GM12873 (cell line): ENCODE results near the gene SPAG16.

Source experiments
- TF ChIP-seq, protein P1 (sequence below): IDR thresholded peaks from 2 replicates; pipeline ENCODE4 v1.5.1; 2012; ENCODE audit warnings: low read depth, mild to moderate bottlenecking, moderate library complexity, low read length, control low read depth; ENCODE audit not compliant: insufficient read depth; ENCODE audit errors: missing control alignments

Gene SPAG16

DNA sequence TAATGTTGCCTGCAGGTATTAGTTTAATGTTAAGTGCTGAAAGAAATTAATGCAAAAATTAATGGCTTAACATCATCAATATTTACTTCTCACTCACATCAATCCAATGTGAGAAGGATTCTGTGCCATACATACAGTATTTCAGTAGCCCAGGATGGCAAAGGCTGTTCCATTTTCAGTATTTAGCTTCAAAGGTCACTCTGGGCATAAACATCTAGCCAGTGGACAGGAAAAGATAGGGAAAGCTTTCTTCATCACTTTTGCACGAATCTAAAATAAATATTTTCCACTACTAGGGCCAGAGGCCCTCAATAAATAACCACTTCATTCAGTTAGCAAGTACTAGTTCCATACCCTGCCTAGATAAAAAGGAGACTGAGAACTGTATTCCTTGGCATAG is 890.3 kb downstream of the SPAG16 start:
- TF ChIP-seq, protein P1, sequence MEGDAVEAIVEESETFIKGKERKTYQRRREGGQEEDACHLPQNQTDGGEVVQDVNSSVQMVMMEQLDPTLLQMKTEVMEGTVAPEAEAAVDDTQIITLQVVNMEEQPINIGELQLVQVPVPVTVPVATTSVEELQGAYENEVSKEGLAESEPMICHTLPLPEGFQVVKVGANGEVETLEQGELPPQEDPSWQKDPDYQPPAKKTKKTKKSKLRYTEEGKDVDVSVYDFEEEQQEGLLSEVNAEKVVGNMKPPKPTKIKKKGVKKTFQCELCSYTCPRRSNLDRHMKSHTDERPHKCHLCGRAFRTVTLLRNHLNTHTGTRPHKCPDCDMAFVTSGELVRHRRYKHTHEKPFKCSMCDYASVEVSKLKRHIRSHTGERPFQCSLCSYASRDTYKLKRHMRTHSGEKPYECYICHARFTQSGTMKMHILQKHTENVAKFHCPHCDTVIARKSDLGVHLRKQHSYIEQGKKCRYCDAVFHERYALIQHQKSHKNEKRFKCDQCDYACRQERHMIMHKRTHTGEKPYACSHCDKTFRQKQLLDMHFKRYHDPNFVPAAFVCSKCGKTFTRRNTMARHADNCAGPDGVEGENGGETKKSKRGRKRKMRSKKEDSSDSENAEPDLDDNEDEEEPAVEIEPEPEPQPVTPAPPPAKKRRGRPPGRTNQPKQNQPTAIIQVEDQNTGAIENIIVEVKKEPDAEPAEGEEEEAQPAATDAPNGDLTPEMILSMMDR: no peak

DNA sequence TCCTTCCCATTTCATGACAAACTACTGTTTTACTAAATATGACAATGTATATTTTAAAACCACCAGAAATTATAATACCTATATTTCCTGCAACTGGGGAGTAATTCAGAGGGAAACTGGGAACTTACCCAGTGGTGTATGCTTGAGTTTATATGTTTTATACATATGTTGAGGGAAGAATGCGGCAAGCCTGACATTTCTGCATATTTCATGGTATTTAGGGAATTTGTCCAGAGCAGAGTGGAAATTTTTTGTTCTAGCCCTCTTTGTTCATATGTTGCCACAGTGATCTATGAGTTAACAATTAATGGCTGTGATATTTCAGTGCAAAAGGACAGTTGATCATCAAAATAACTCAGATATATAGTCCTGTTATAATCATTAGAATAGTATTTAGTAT is 895.8 kb downstream of the SPAG16 start:
- TF ChIP-seq, protein P1: no peak

DNA sequence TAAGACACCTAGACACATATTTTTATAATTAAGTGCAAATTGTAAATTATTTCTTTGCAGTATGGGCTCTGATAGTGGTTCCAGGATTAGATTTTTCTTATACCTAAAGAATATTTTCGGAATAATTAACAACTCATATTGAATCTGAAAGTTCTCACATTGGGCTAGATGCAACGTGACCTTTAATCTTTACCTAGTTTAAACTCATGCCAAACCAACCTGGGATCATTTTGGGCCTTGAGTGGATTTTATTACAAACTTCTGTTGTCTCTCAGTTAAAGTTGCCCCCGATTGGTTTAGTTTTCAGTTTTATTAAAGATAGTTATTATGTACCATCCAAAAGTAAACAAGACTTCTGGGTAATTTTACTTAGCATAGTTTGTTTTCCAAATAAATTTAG is 896.4 kb downstream of the SPAG16 start:
- TF ChIP-seq, protein P1: no peak

DNA sequence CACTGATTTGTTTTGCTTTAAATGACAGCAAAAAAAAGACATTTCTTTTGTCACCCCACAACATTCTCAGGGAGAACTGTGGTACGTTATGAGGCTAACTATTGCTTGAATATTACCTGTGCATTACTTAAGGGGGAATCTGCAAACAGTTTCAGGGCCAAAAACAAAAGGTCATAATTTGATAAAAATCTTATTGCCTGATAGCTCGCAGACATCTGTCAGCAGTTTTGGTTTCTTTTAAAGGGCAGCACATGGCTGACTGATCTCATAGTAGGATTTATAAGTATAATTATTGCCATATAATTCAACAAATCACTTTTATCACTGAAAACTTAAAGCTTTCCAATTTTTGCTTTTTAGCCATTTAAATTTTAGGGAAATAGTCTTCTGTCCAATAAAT is 900.2 kb downstream of the SPAG16 start:
- TF ChIP-seq, protein P1: no peak

DNA sequence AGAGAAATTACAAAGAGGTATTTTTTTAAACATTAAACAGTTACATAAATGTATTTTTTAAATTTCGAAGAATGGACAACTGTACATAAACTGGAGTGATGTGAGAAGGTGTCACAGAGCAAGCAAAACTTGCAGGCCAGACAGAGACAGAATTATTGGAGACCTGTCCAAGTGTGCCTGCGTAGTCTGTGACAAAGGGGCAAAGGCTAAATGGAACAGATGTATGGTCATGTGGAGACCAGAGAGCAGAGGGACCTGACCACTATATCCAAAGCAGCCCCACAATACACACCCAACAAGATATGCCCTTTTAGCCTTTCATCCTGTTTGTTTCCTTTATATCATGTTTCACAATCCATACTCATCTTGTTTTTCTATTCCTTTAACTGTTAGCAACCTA is 901.3 kb downstream of the SPAG16 start:
- TF ChIP-seq, protein P1: no peak

DNA sequence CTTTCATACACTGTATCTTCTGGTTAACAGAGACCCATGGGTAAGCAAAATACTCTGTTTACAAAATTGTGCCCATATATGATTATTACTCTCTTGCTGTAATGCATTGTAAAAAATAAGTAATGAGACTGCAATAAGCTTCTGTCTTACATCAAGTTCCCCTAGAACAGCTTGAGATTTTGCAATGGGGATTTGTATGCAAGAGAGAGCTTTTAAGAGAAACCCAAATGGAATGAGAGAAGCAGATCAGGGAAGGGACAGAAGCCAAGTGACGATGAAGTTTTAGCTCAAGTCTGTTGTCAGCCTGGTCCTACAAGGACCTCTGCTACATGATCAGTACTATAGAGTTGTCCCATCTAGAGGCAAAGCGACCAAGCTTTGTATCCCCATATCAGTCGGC is 908.4 kb downstream of the SPAG16 start:
- TF ChIP-seq, protein P1: no peak

DNA sequence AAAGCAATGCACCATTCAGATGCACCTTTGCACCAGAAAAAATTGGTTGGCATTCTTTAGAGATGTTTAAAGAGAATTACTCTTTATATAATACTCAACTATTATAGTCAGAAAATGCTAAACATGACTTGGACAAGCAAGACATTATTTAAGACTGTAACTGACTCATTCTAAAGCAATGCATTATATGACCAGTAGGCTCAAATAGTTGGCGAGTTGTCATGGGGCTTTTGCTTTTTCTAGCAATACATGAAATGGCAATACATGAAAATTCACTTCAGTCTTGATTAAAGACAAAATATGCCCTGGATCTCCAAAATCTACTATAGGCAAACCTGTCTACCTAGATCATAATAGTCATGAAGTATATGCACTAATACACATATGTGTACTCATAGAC is 909.7 kb downstream of the SPAG16 start:
- TF ChIP-seq, protein P1: no peak
